Measurements from ENCODE around the gene PIKFYVE.

GRCh38 chr2:208227581-208228232 is 38.3 kb upstream of the PIKFYVE start:
- TF ChIP-seq EZH2 (IDR thresholded peaks at IDR 0.05; ENCODE audit: low read depth, low read length, severe bottlenecking) = no peak
- TF ChIP-seq, protein P1, sequence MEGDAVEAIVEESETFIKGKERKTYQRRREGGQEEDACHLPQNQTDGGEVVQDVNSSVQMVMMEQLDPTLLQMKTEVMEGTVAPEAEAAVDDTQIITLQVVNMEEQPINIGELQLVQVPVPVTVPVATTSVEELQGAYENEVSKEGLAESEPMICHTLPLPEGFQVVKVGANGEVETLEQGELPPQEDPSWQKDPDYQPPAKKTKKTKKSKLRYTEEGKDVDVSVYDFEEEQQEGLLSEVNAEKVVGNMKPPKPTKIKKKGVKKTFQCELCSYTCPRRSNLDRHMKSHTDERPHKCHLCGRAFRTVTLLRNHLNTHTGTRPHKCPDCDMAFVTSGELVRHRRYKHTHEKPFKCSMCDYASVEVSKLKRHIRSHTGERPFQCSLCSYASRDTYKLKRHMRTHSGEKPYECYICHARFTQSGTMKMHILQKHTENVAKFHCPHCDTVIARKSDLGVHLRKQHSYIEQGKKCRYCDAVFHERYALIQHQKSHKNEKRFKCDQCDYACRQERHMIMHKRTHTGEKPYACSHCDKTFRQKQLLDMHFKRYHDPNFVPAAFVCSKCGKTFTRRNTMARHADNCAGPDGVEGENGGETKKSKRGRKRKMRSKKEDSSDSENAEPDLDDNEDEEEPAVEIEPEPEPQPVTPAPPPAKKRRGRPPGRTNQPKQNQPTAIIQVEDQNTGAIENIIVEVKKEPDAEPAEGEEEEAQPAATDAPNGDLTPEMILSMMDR (IDR thresholded peaks at IDR 0.05; ENCODE audit: control extremely low read depth in 1 of 3, insufficient read depth in 1 of 3, low read depth in 1 of 3, low read length in 3 of 3) = no peak
- TF ChIP-seq FOSL1 (IDR thresholded peaks at IDR 0.05; ENCODE audit: insufficient read depth, low read depth, low read length) = no peak
- TF ChIP-seq POLR2AphosphoS5 (IDR thresholded peaks at IDR 0.05; ENCODE audit: low read depth, low read length) = no peak
- no peak for TF ChIP-seq SP2 (IDR thresholded peaks at IDR 0.05; ENCODE audit: low read length)
- TF ChIP-seq ATF3 (IDR thresholded peaks at IDR 0.05; ENCODE audit: insufficient read depth, low read depth, low read length) = no peak
- no peak for TF ChIP-seq TBP (IDR thresholded peaks at IDR 0.05; ENCODE audit: low read depth, low read length)
